Common myeloid progenitor, CD34-positive (primary cell): ENCODE measurements around the gene LGALS13.

Experiments used
- CTCF ChIA-PET: fragments of 350-600 bp; sonication (Branson Sonifier 250); formaldehyde crosslinking; loops from one replicate; lab custom pipeline; 2021; ENCODE audit warnings: antibody characterized with exemption; lab: Charles Lee
- POLR2A ChIA-PET: fragments of 350-600 bp; sonication (Branson Sonifier 250); formaldehyde crosslinking; loops from one replicate; lab custom pipeline; 2021; ENCODE audit warnings: antibody characterized with exemption; lab: Charles Lee
- DNase-seq, 3 donors: peaks; one replicate each; pipeline versions ENCODE4 v3.0.0 to v3.0.0-alpha.2; 2013
- H3K27ac ChIP-seq, 2 experiments: 1 replicate in 1 of 2; 2 replicates in 1 of 2; pipeline ENCODE4 v1.7.0; 2013; ENCODE audit warnings: inconsistent platforms in 2 of 2, low read length in 2 of 2, mild to moderate bottlenecking in 2 of 2, low read depth in 1 of 2, moderate library complexity in 1 of 2; ENCODE audit not compliant: severe bottlenecking in 2 of 2, insufficient read depth in 1 of 2, poor library complexity in 1 of 2
- H3K27me3 ChIP-seq, 5 experiments: replicated peaks in 2 of 5; 1 replicate in 3 of 5; 2 replicates in 2 of 5; pipeline versions ENCODE4 v1.6.1 to v1.7.0; 2013; ENCODE audit warnings: low read length in 4 of 5, mild to moderate bottlenecking in 2 of 5, moderate library complexity in 2 of 5, inconsistent platforms in 1 of 5; ENCODE audit not compliant: insufficient read depth in 5 of 5, control insufficient read depth in 4 of 5
- H3K36me3 ChIP-seq, 4 experiments: 1 replicate in 2 of 4; 2 replicates in 2 of 4; pipeline versions ENCODE4 v1.6.1 to v1.7.0; 2013; ENCODE audit warnings: low read length in 3 of 4, control low read depth in 1 of 4, mild to moderate bottlenecking in 1 of 4; ENCODE audit not compliant: control insufficient read depth in 4 of 4, insufficient read depth in 4 of 4
- H3K4me1 ChIP-seq, 4 experiments: 1 replicate in 3 of 4; 2 replicates in 1 of 4; pipeline versions ENCODE4 v1.6.1 to v1.7.1; 2013; ENCODE audit warnings: low read length in 3 of 4, mild to moderate bottlenecking in 3 of 4, control low read depth in 1 of 4, inconsistent platforms in 1 of 4, moderate library complexity in 1 of 4; ENCODE audit not compliant: control insufficient read depth in 4 of 4, insufficient read depth in 4 of 4; ENCODE audit errors: control extremely low read depth in 1 of 4
- H3K4me3 ChIP-seq, 7 experiments: 1 replicate in 4 of 7; 2 replicates in 3 of 7; pipeline versions ENCODE4 v1.5.1 to v1.7.0; 2013; ENCODE audit warnings: mild to moderate bottlenecking in 7 of 7, low read length in 6 of 7, moderate library complexity in 6 of 7, inconsistent platforms in 2 of 7, low read depth in 2 of 7, control low read depth in 1 of 7; ENCODE audit not compliant: insufficient read depth in 4 of 7, control insufficient read depth in 1 of 7; ENCODE audit errors: extremely low read depth in 1 of 7
- H3K9me3 ChIP-seq, 5 experiments: 1 replicate in 4 of 5; 2 replicates in 1 of 5; pipeline versions ENCODE4 v1.6.1 to v1.7.1; 2013; ENCODE audit warnings: low read length in 4 of 5, mild to moderate bottlenecking in 2 of 5, inconsistent platforms in 1 of 5, low read depth in 1 of 5, moderate library complexity in 1 of 5; ENCODE audit not compliant: control insufficient read depth in 4 of 5, insufficient read depth in 2 of 5; ENCODE audit errors: control extremely low read depth in 1 of 5
- WGBS: methylation state at CpG from one replicate; pipeline ENCODE4 v1.1.5; 2013; ENCODE audit not compliant: insufficient coverage; 5-methylcytosine and 5-hydroxymethylcytosine counted together

The LGALS13 gene

DNA sequence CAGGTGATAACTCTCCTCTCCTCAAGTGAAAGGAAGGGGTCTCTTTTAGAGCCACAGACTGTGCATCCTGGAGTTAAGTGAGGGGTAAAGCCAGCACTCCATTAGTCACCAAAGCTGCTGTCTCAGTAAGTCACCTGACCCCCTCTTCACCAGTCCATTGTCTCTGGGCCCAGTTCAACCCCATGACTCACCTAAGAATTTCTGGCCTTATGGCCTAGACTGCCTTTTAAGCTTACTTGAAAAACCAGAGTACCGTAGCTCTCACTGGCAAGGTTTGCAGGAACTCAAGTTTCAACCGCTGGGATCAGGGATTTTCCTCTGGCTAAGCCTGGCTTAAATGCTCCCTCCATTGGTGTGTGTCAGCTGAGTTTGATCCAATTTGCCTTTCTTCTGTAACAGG lies 38.9 kb upstream of the LGALS13 start:
- no peak overlapping the region for H3K4me3 ChIP-seq
- CTCF ChIA-PET, result no interaction called here
- H3K9me3 ChIP-seq, result no peaks in the 10 kb centered on the region
- DNase-seq, result no peak
- 96% methylated on average over 2 of the region's 2 CpGs for WGBS
- peaks cover 3 to 16% (median 5%) of the 10 kb centered on the region in 5 experiments for H3K27me3 ChIP-seq
- POLR2A ChIA-PET, result no interaction called here
- H3K27ac ChIP-seq, result no peak overlapping the region
- no peaks in the 10 kb centered on the region for H3K36me3 ChIP-seq
- no peaks in the 10 kb centered on the region for H3K4me1 ChIP-seq

DNA sequence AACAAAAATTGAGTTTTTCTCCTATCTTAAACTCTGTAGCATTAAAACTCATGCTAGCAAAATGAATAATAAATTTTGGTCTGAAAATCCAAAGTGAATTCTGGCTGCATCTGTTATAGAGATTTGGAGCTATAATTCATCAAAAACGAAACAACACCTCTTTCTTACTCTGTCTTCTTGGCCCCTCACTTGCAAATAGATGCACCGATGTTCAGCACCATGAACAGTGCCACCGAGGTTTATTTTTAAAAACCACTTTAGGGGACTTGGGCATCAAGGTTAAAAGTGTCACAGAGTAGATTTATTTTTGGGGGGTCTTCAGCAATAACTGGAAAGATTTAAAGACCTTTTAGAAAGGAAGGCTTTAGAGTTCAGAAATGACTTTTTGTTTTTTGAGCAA lies 36.3 kb upstream of the LGALS13 start:
- no peak for DNase-seq
- H3K4me1 ChIP-seq, result no peaks in the 10 kb centered on the region
- peaks cover 3 to 30% (median 10%) of the 10 kb centered on the region in 5 experiments for H3K27me3 ChIP-seq
- ChIA-PET POLR2A (no interaction called here), CTCF (no interaction called here)
- no peak overlapping the region for H3K27ac ChIP-seq
- H3K9me3 ChIP-seq, result no peaks in the 10 kb centered on the region
- no peak overlapping the region for H3K4me3 ChIP-seq
- WGBS, result 63% methylated on average over 2 of the region's 3 CpGs
- H3K36me3 ChIP-seq, result no peaks in the 10 kb centered on the region

- Histone ChIP-seq H3K4me1 (no peaks in the 10 kb centered on the region), H3K27ac (no peak overlapping the region), H3K36me3 (no peaks in the 10 kb centered on the region), H3K9me3 (peaks cover 0 to 5% (median 0%) of the 10 kb centered on the region in 5 experiments), H3K4me3 (no peak overlapping the region), H3K27me3 (peaks cover 3 to 30% (median 9%) of the 10 kb centered on the region in 5 experiments)
- ChIA-PET CTCF (no interaction called here), POLR2A (no interaction called here)
- WGBS, result 60% methylated on average over 2 of the region's 3 CpGs
- DNase-seq, result no peak
These were observed 33.7 kb upstream of the LGALS13 start for GRCh38 chr19:39568604-39569003.

DNA sequence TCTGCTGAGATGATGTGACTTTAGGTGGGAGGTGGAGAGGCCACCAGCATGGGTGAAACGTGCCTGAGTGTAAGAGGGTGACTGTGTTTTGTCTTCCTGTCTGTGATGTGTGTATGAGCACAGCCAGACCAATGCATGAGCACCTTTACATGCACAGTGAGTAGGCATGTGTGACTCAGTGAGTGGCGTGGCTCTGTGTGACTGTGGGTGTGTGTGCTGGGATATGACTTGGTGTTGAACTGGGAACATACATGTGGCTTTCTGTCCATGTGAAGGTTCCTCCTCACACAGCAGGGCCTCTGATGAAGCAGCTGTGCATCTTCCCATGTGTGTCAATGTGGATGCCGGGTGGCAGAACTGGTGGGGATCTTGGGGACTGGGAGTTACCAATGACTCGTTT lies 19.9 kb upstream of the LGALS13 start:
- Histone ChIP-seq H3K27ac (no peak overlapping the region), H3K27me3 (peaks cover 0 to 7% (median 4%) of the 10 kb centered on the region in 5 experiments), H3K4me1 (no peaks in the 10 kb centered on the region), H3K36me3 (no peaks in the 10 kb centered on the region), H3K9me3 (peaks cover 0 to 7% (median 0%) of the 10 kb centered on the region in 5 experiments), H3K4me3 (no peak overlapping the region)
- ChIA-PET CTCF (no interaction called here), POLR2A (no interaction called here)
- WGBS, result 63% methylated on average over 3 of the region's 4 CpGs
- no peak for DNase-seq

DNA sequence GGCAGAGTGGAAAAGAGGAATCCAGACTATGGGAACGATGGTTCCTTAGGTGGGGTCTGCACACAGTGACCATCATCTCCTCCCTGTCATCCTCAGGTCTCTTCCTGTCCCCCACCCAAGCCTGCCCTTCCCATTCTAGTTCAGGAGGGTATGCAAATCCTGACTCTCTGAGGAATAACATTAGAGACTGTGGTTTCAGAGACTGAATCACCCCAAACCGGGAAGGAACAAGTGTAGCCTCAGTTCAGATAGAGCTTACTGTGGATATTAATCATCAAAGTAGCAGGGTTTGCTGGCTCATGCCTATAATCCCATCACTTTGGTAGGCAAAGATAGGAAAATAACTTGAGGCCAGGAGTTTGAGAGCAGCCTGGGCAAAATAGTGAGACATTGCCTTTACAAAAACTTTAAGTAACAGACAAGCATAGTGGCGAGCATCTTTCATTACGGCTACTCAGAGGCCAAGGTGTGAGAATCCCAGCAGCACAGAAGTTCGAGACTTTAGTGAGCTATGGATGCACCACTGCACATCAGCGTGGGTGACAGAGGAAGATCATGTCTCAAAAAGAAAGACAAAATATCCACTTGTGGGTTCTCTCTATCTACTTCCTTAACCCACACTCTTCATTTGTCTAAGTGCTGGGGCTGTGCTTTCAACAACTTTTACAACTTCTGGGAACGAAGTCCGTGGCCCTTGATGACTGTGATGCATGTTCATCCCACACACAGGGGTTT lies 19.3 kb upstream of the LGALS13 start:
- Histone ChIP-seq H3K27ac (no peak overlapping the region), H3K4me1 (no peaks in the 10 kb centered on the region), H3K9me3 (peaks cover 0 to 7% (median 0%) of the 10 kb centered on the region in 5 experiments), H3K36me3 (no peaks in the 10 kb centered on the region), H3K4me3 (no peak overlapping the region), H3K27me3 (peaks cover 0 to 10% (median 4%) of the 10 kb centered on the region in 5 experiments)
- POLR2A ChIA-PET, result no interaction called here
- CTCF ChIA-PET, result no interaction called here
- WGBS, result 76% methylated on average over 8 of the region's 8 CpGs
- DNase-seq, result no peak

- Histone ChIP-seq H3K36me3 (no peaks in the 10 kb centered on the region), H3K27me3 (peaks cover 0 to 13% (median 6%) of the 10 kb centered on the region in 5 experiments), H3K4me3 (no peak overlapping the region), H3K9me3 (no peaks in the 10 kb centered on the region), H3K27ac (no peak overlapping the region), H3K4me1 (no peaks in the 10 kb centered on the region)
- no peak for DNase-seq
- ChIA-PET POLR2A (no interaction called here), CTCF (no interaction called here)
- 87% methylated on average over 2 of the region's 4 CpGs for WGBS
These were observed 14.8 kb upstream of the LGALS13 start for GRCh38 chr19:39587496-39587895.

DNA sequence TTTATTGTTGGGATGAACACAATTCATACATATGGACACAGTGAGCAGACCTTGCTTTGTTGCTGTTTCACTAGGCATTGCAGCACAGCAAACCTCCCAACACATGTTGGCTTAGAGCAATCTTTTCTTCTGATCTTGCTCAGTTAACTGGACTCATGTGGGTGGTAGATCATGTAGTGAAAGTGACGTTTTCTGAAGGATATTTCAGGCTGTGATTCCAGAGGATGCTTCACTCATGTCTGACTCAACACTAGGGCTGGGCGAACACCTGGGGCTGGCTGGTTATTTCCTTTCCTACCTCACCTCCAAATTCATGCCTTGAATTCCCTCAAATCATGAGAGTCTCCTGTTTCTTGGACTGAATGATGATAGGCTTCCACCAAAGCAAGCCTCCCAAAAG lies 14.3 kb upstream of the LGALS13 start:
- H3K4me3 ChIP-seq, result no peak overlapping the region
- H3K4me1 ChIP-seq, result no peaks in the 10 kb centered on the region
- H3K27ac ChIP-seq, result no peak overlapping the region
- POLR2A ChIA-PET, result no interaction called here
- CTCF ChIA-PET, result no interaction called here
- H3K9me3 ChIP-seq, result no peaks in the 10 kb centered on the region
- no peaks in the 10 kb centered on the region for H3K36me3 ChIP-seq
- DNase-seq, result no peak
- peaks cover 0 to 13% (median 3%) of the 10 kb centered on the region in 5 experiments for H3K27me3 ChIP-seq
- 100% methylated on average over 1 of the region's 2 CpGs for WGBS
